Endothelial cell of umbilical vein (primary cell): ENCODE results near the gene SCAMP5. TPM values are rescaled to one million over a fixed set of nuclear protein-coding genes. Genes with fewer than 3 reads are reported as not detected.

Source experiments
- BruUV-seq: library from RNA; stranded (reverse); fragments of 400-500 nt; replicated peaks from 2 replicates; lab custom pipeline; 2021; lab: Mats Ljungman, UMichigan
- CTCF ChIA-PET: fragments of 300-600, 350-600 bp; sonication (Branson Sonifier 250); formaldehyde crosslinking; loops from one replicate; lab custom pipeline; 2021; ENCODE audit warnings: antibody characterized with exemption, inconsistent platforms; lab: Charles Lee
- POLR2A ChIA-PET: fragments of 300-600, 350-600 bp; sonication (Branson Sonifier 250); formaldehyde crosslinking; loops from one replicate; lab custom pipeline; 2021; ENCODE audit warnings: antibody characterized with exemption, inconsistent platforms; lab: Charles Lee
- DNase-seq: peaks from one replicate; pipeline ENCODE4 v3.0.0-alpha.2; 2011; ENCODE audit warnings: low read depth, low spot score
- FAIRE-seq: peaks from 2 replicates; lab custom pipeline; 2011; peaks lifted over from hg19 to GRCh38; lab: Jason Lieb, UNC
- H2AFZ ChIP-seq: 2 replicates; pipeline ENCODE4 v1.6.0; 2012; ENCODE audit warnings: low read depth, low read length, control low read depth, inconsistent platforms
- H3K27ac ChIP-seq: 2 replicates; pipeline ENCODE4 v1.5.1; 2011; ENCODE audit warnings: low read depth, mild to moderate bottlenecking, control low read depth, low read length, moderate library complexity; ENCODE audit not compliant: insufficient read depth
- H3K27me3 ChIP-seq, 2 experiments: 2 replicates each; pipeline versions ENCODE4 v1.6.0 to v1.6.1; 2011; ENCODE audit warnings: low read length in 2 of 2, mixed read lengths in 1 of 2; ENCODE audit not compliant: control insufficient read depth in 2 of 2, insufficient read depth in 2 of 2
- H3K36me3 ChIP-seq, 2 experiments: 2 replicates in 1 of 2; 3 replicates in 1 of 2; pipeline ENCODE4 v1.5.1; 2011; ENCODE audit warnings: low read length in 2 of 2, mild to moderate bottlenecking in 1 of 2, moderate library complexity in 1 of 2; ENCODE audit not compliant: control insufficient read depth in 2 of 2, insufficient read depth in 2 of 2; ENCODE audit errors: extremely low read depth in 1 of 2
- H3K4me1 ChIP-seq: 3 replicates; pipeline ENCODE4 v1.5.1; 2011; ENCODE audit warnings: mild to moderate bottlenecking, low read length; ENCODE audit not compliant: control insufficient read depth, insufficient read depth; ENCODE audit errors: extremely low read depth
- H3K4me2 ChIP-seq: 2 replicates; pipeline ENCODE4 v1.6.1; 2011; ENCODE audit warnings: low read length, control low read depth, mixed read lengths; ENCODE audit not compliant: insufficient read depth
- H3K4me3 ChIP-seq, 3 experiments: fragments of 200-600 bp in 1 of 3; sonication (generic), shearing (Covaris generic) in 1 of 3; replicated peaks in 1 of 3; 2 replicates each; pipeline ENCODE4 v1.5.1; 2011 to 2016; ENCODE audit warnings: control low read depth in 3 of 3, low read length in 3 of 3, mild to moderate bottlenecking in 2 of 3, inconsistent platforms in 1 of 3, low read depth in 1 of 3, moderate library complexity in 1 of 3; ENCODE audit not compliant: insufficient read depth in 1 of 3
- H3K79me2 ChIP-seq: 2 replicates; pipeline ENCODE4 v1.6.0; 2012; ENCODE audit warnings: low read length, inconsistent platforms; ENCODE audit not compliant: control insufficient read depth, insufficient read depth
- H3K9ac ChIP-seq: replicated peaks from 2 replicates; pipeline ENCODE3; 2011; ENCODE audit warnings: low read length, control low read depth; ENCODE audit not compliant: insufficient read depth; ENCODE audit errors: extremely low read depth
- H3K9me1 ChIP-seq: replicated peaks from 3 replicates; pipeline ENCODE4 v1.6.0; 2011; ENCODE audit warnings: mild to moderate bottlenecking, low read length; ENCODE audit not compliant: control insufficient read depth, insufficient read depth; ENCODE audit errors: extremely low read depth
- H3K9me3 ChIP-seq: replicated peaks from 2 replicates; pipeline ENCODE4 v1.5.1; 2012; ENCODE audit warnings: low read length, inconsistent platforms; ENCODE audit not compliant: control insufficient read depth, insufficient read depth
- H4K20me1 ChIP-seq: replicated peaks from 2 replicates; pipeline ENCODE3; 2011; ENCODE audit warnings: mild to moderate bottlenecking, low read length; ENCODE audit not compliant: control insufficient read depth, insufficient read depth; ENCODE audit errors: extremely low read depth
- CTCF ChIP-seq, 2 donors: IDR thresholded peaks; 1 replicate in 1 of 2; 2 replicates in 1 of 2; pipeline ENCODE4 v1.5.1; 2011; ENCODE audit warnings: low read length in 2 of 2, mild to moderate bottlenecking in 2 of 2, moderate library complexity in 2 of 2, control low read depth in 1 of 2, inconsistent platforms in 1 of 2, low read depth in 1 of 2; ENCODE audit not compliant: insufficient read depth in 1 of 2; ENCODE audit errors: extremely low read depth in 1 of 2
- EZH2 ChIP-seq: IDR thresholded peaks from 2 replicates; pipeline ENCODE4 v1.6.1; 2012; ENCODE audit warnings: borderline replicate concordance, low read depth, mild to moderate bottlenecking, moderate library complexity, low read length, inconsistent platforms; ENCODE audit not compliant: severe bottlenecking
- FOS ChIP-seq: IDR thresholded peaks from 2 replicates; pipeline ENCODE4 v1.6.1; 2011; ENCODE audit warnings: mild to moderate bottlenecking, low read length, moderate library complexity, borderline replicate concordance; ENCODE audit not compliant: insufficient read depth
- GATA2 ChIP-seq: IDR thresholded peaks from 2 replicates; pipeline ENCODE4 v1.7.0; 2011; ENCODE audit warnings: low read depth, mild to moderate bottlenecking, moderate library complexity, mixed read lengths, low read length; ENCODE audit not compliant: insufficient read length, insufficient read depth
- JUN ChIP-seq: IDR thresholded peaks from 2 replicates; pipeline ENCODE4 v1.6.1; 2011; ENCODE audit warnings: borderline replicate concordance, low read depth; ENCODE audit not compliant: insufficient read length, insufficient read depth
- MAX ChIP-seq: IDR thresholded peaks from 2 replicates; pipeline ENCODE4 v1.6.1; 2011; ENCODE audit not compliant: insufficient read depth, insufficient read length
- MYC ChIP-seq: IDR thresholded peaks from one replicate; pipeline ENCODE4 v1.6.1; 2011; ENCODE audit warnings: mild to moderate bottlenecking, low read depth, low read length
- POLR2A ChIP-seq: IDR thresholded peaks from 2 replicates; pipeline ENCODE4 v1.6.1; 2012; ENCODE audit warnings: low read depth, mild to moderate bottlenecking, control low read depth, low read length
- POLR2AphosphoS5 ChIP-seq: IDR thresholded peaks from 2 replicates; pipeline ENCODE4 v1.6.1; 2012; ENCODE audit warnings: low read depth, mild to moderate bottlenecking, control low read depth, low read length, moderate library complexity; ENCODE audit not compliant: insufficient read depth
- dilution Hi-C: fragments of 300-500 bp; cut with MboI; formaldehyde crosslinking; loops from one replicate; pipeline ENCODE4 v1.15.0; 2019; ENCODE audit warnings: low sequenced_read_pairs; ENCODE audit not compliant: extremely low pct_ligation_motif_present
- intact Hi-C: fragments of 100-400 bp; cut with micrococcal nuclease; formaldehyde crosslinking; loops from one replicate; pipeline ENCODE4 v1.10.0; 2022
- polyA plus RNA-seq, 4 experiments: library from polyadenylated mRNA; depleted of rRNA in 3 of 4; stranded (reverse) in 3 of 4; unstranded in 1 of 4; fragments of >200 nt; gene quantifications; 2 replicates each; pipeline versions ENCODE4 v1.2.1 to v1.2.3, GENCODE V29; 2011 to 2012; ENCODE audit warnings: missing spikeins in 1 of 4
- total RNA-seq: library from RNA; stranded (reverse); gene quantifications from 2 replicates; pipeline ENCODE4 v1.2.3, GENCODE V29; 2021

The SCAMP5 gene
- total and polyA plus RNA-seq, 2 donors (not counting 3 experiments of a cell fraction or from before 2014, with no cell fraction given) = 1.9 to 6.2 TPM

DNA sequence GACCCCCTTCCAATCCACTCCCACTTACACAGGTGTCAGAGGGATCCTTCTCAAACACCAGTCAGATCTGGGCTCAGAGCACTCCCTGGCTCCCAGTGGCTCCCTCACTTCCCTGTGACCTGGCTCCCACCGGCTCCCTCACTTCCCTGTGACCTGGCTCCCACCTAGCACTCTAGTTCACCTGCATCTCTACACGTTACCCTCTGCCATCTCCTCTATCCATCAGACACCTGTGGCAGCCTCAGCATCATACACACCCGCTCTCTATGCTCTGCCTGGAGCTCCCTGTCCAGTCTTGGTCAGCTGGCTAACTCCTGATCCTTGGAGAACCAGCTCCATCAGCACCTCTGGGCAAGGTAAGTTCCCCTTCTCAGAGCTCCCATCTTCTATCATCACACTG is 44.4 kb upstream of the SCAMP5 start:
- Histone ChIP-seq H3K9ac (no peak overlapping the region), H3K9me3 (no peaks in the 10 kb centered on the region), H3K27me3 (no peaks in the 10 kb centered on the region), H3K4me3 (no peak overlapping the region), H3K4me2 (no peak overlapping the region), H3K36me3 (no peaks in the 10 kb centered on the region), H3K4me1 (peaks cover 19% of the 10 kb centered on the region), H3K9me1 (no peaks in the 10 kb centered on the region), H2AFZ (no peak overlapping the region), H3K79me2 (peaks cover 13% of the 10 kb centered on the region), H3K27ac (no peak overlapping the region), H4K20me1 (no peaks in the 10 kb centered on the region)
- POLR2A ChIA-PET = interaction anchor here (0.7 to 0.8 kb wide), 3 partner anchors 10 to 180 kb away, joined by 4 to 6 read pairs (median 4); no protein-coding TSS in a partner anchor
- CTCF ChIA-PET = interaction anchor here (0.5 to 5.4 kb wide), 38 partner anchors 8 to 578 kb away, joined by 3 to 210 read pairs (median 6); partner anchors contain the start of genes COX5A, CSK, FAM219B and PPCDC
- BruUV-seq = no TSS peak
- dilution Hi-C loops = no loop called here
- TF ChIP-seq GATA2 (no peak), POLR2A (no peak), CTCF (IDR thresholded peaks at IDR 0.05; ENCODE audit: extremely low read depth in 1 of 2, insufficient read depth in 1 of 2, low read depth in 1 of 2, low read length in 2 of 2) (no peak), JUN (no peak), MYC (no peak), FOS (no peak), MAX (no peak), EZH2 (no peak), POLR2AphosphoS5 (no peak)
- DNase-seq (no peak), FAIRE-seq (no peak)
- intact Hi-C loops = loop anchor here (2.0 kb wide), 1 partner anchor 108 kb away; the partner anchor contains the start of gene ULK3
